ENCODE data around the gene OIT3. TPM values are rescaled to one million over a fixed set of nuclear protein-coding genes. Genes with fewer than 3 reads are reported as not detected.
A peak's percentile ranks its signal among the peaks of the same experiment; 100 is the strongest.

The OIT3 gene
- total RNA-seq, 1 experiment from 2014 or later, result not detected

- TF ChIP-seq SIN3A (IDR thresholded peaks at IDR 0.05; ENCODE audit: borderline replicate concordance, insufficient read depth, low read depth, low read length) (no peak), TCF7L2 (IDR thresholded peaks at IDR 0.05; ENCODE audit: low read depth, low read length) (no peak), CTCF (IDR thresholded peaks at IDR 0.05) (no peak), POLR2AphosphoS5 (IDR thresholded peaks at IDR 0.05; ENCODE audit: low read depth, low read length) (no peak), REST (IDR thresholded peaks at IDR 0.05; ENCODE audit: insufficient read depth in 1 of 2, low read depth in 2 of 2, low read length in 1 of 2) (no peak)
- ATAC-seq (no peak), DNase-seq (ENCODE audit: low read depth, low spot score) (no peak)
- BruUV-seq (replicated peaks), result no TSS peak
- no peaks in the 10 kb centered on the region for H3K4me1 ChIP-seq (ENCODE audit: control insufficient read depth, insufficient read depth, low read length)
- in situ Hi-C loops (cut with HindIII; ENCODE audit: low pct_unique_long_range_greater_than_20kb, low sequenced_read_pairs), result no loop called here
- H3K4me3 ChIP-seq (ENCODE audit: low read depth in 2 of 2, low read length in 2 of 2), result no peak overlapping the region
- H3K27ac ChIP-seq (ENCODE audit: low read length), result no peak overlapping the region
- H3K27me3 ChIP-seq (ENCODE audit: control insufficient read depth, insufficient read depth, low read length), result no peaks in the 10 kb centered on the region
- ChIA-PET POLR2A (no interaction called here), CTCF (no interaction called here)
- H3K36me3 ChIP-seq (ENCODE audit: control insufficient read depth, insufficient read depth, low read length), result no peaks in the 10 kb centered on the region
- intact Hi-C loops (cut with micrococcal nuclease; ENCODE audit: unreplicated experiment), result no loop called here
- H3K9me3 ChIP-seq (ENCODE audit: control insufficient read depth, insufficient read depth, low read depth, low read length), result no peaks in the 10 kb centered on the region
These were observed 6.9 kb upstream of the OIT3 start for GRCh38 chr10:72886621-72887020.

- intact Hi-C loops (cut with micrococcal nuclease; ENCODE audit: unreplicated experiment) (no loop called here), in situ Hi-C loops (cut with HindIII; ENCODE audit: low pct_unique_long_range_greater_than_20kb, low sequenced_read_pairs) (no loop called here)
- DNase-seq (ENCODE audit: low read depth, low spot score) (no peak), ATAC-seq (no peak)
- no peaks in the 10 kb centered on the region for H3K9me3 ChIP-seq (ENCODE audit: control insufficient read depth, insufficient read depth, low read depth, low read length)
- H3K27ac ChIP-seq (ENCODE audit: low read length), result no peak overlapping the region
- ChIA-PET POLR2A (no interaction called here), CTCF (no interaction called here)
- BruUV-seq (replicated peaks), result TSS peak; percentile 62
- no peak overlapping the region for H3K4me3 ChIP-seq (ENCODE audit: low read depth in 2 of 2, low read length in 2 of 2)
- H3K4me1 ChIP-seq (ENCODE audit: control insufficient read depth, insufficient read depth, low read length), result no peaks in the 10 kb centered on the region
- no peak for TF ChIP-seq CTCF (IDR thresholded peaks at IDR 0.05)
- no peak for TF ChIP-seq TCF7L2 (IDR thresholded peaks at IDR 0.05; ENCODE audit: low read depth, low read length)
- no peak for TF ChIP-seq REST (IDR thresholded peaks at IDR 0.05; ENCODE audit: insufficient read depth in 1 of 2, low read depth in 2 of 2, low read length in 1 of 2)
- no peak for TF ChIP-seq POLR2AphosphoS5 (IDR thresholded peaks at IDR 0.05; ENCODE audit: low read depth, low read length)
- TF ChIP-seq SIN3A (IDR thresholded peaks at IDR 0.05; ENCODE audit: borderline replicate concordance, insufficient read depth, low read depth, low read length), result no peak
- no peaks in the 10 kb centered on the region for H3K36me3 ChIP-seq (ENCODE audit: control insufficient read depth, insufficient read depth, low read length)
- no peaks in the 10 kb centered on the region for H3K27me3 ChIP-seq (ENCODE audit: control insufficient read depth, insufficient read depth, low read length)
These were observed 6.5 kb upstream of the OIT3 start for GRCh38 chr10:72887043-72887442.
